Skeletal muscle tissue (tissue), 4 donors: ENCODE results near the gene ORC3. TPM values are rescaled to one million over a fixed set of nuclear protein-coding genes. Genes with fewer than 3 reads are reported as not detected.

ENCODE experiments used
- H3K27ac ChIP-seq: one replicate; pipeline ENCODE4 v1.7.0; 2013; ENCODE audit warnings: mild to moderate bottlenecking, low read depth, low read length, inconsistent platforms
- H3K27me3 ChIP-seq, 3 donors: one replicate each; pipeline ENCODE4 v1.7.0; 2013; ENCODE audit warnings: low read length in 3 of 3; ENCODE audit not compliant: control insufficient read depth in 3 of 3, insufficient read depth in 3 of 3
- H3K36me3 ChIP-seq, 3 donors: one replicate each; pipeline ENCODE4 v1.7.0; 2013; ENCODE audit warnings: low read length in 3 of 3; ENCODE audit not compliant: control insufficient read depth in 3 of 3, insufficient read depth in 3 of 3
- H3K4me1 ChIP-seq, 3 donors: one replicate each; pipeline ENCODE4 v1.7.0; 2013; ENCODE audit warnings: low read length in 3 of 3, mild to moderate bottlenecking in 3 of 3; ENCODE audit not compliant: control insufficient read depth in 3 of 3, insufficient read depth in 3 of 3
- H3K4me3 ChIP-seq, 3 donors: one replicate each; pipeline ENCODE4 v1.7.0; 2013; ENCODE audit warnings: low read length in 3 of 3
- H3K9ac ChIP-seq, 3 donors: one replicate each; pipeline ENCODE4 v1.7.0; 2013; ENCODE audit warnings: low read length in 3 of 3, mild to moderate bottlenecking in 3 of 3, moderate library complexity in 2 of 3, low read depth in 1 of 3
- H3K9me3 ChIP-seq, 3 donors: one replicate each; pipeline ENCODE4 v1.7.0; 2013; ENCODE audit warnings: low read length in 3 of 3; ENCODE audit not compliant: control insufficient read depth in 3 of 3
- total RNA-seq: library from RNA; depleted of rRNA; stranded (reverse); fragments of >200 nt; gene quantifications from one replicate; pipeline ENCODE4 v1.2.3, GENCODE V29; 2014
- donor health status: Osteomylitis.

ORC3 gene
- total RNA-seq, 1 donor from 2014 or later, result 21.4 TPM

- Histone ChIP-seq H3K4me1 (peaks cover 0 to 9% (median 5%) of the 10 kb centered on the region in 3 donors), H3K9ac (no peak overlapping the region), H3K27me3 (no peaks in the 10 kb centered on the region), H3K4me3 (no peak overlapping the region), H3K27ac (no peak overlapping the region), H3K9me3 (no peaks in the 10 kb centered on the region), H3K36me3 (peaks cover 0 to 3% (median 2%) of the 10 kb centered on the region in 3 donors)
Observed at GRCh38 chr6:87668013-87668412, 78.1 kb downstream of the ORC3 start.

DNA sequence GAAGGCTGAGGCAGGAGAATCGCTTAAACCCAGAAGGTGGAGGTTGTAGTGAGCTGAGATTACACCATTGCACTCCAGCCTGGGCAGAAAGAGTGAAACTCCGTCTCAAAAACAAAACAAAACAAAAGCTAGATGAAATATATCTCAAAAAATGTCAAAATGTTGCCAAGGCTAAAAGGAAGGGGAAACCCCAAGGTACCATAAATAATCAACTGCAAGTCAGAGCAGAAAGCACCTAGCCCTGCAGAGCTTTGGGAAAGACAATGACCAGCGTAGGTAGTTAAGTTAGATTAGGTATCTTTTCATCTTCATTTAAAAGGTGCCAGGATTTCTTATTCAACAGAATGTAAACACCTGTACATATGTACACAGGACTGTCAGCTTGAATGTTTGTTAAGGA, 79.1 kb downstream of the ORC3 start:
- H3K9me3 ChIP-seq, result no peaks in the 10 kb centered on the region
- no peak overlapping the region for H3K27ac ChIP-seq
- peaks cover 0 to 11% (median 4%) of the 10 kb centered on the region in 3 donors for H3K4me1 ChIP-seq
- H3K36me3 ChIP-seq, result peaks cover 0 to 5% (median 3%) of the 10 kb centered on the region in 3 donors
- H3K27me3 ChIP-seq, result no peaks in the 10 kb centered on the region
- H3K9ac ChIP-seq, result no peak overlapping the region
- no peak overlapping the region for H3K4me3 ChIP-seq

GRCh38 chr6:87670707-87671106, 80.8 kb downstream of the ORC3 start:
- H3K9me3 ChIP-seq, result no peaks in the 10 kb centered on the region
- no peak overlapping the region for H3K9ac ChIP-seq
- H3K4me1 ChIP-seq, result peaks cover 6 to 18% (median 9%) of the 10 kb centered on the region in 3 donors
- H3K36me3 ChIP-seq, result peaks cover 6 to 12% (median 8%) of the 10 kb centered on the region in 3 donors
- H3K27me3 ChIP-seq, result no peaks in the 10 kb centered on the region
- H3K4me3 ChIP-seq, result no peak overlapping the region
- no peak overlapping the region for H3K27ac ChIP-seq

GRCh38 chr6:87671555-87672029, 81.7 kb downstream of the ORC3 start:
- Histone ChIP-seq H3K36me3 (peaks cover 6 to 14% (median 9%) of the 10 kb centered on the region in 3 donors), H3K27ac (peak overlapping the region; percentile 56)

GRCh38 chr6:87672641-87673040, 82.7 kb downstream of the ORC3 start:
- H3K36me3 ChIP-seq, result peaks cover 6 to 12% (median 9%) of the 10 kb centered on the region in 3 donors
- no peaks in the 10 kb centered on the region for H3K9me3 ChIP-seq
- H3K27ac ChIP-seq, result no peak overlapping the region
- H3K9ac ChIP-seq, result no peak overlapping the region
- peaks cover 6 to 18% (median 9%) of the 10 kb centered on the region in 3 donors for H3K4me1 ChIP-seq
- H3K4me3 ChIP-seq, result no peak overlapping the region
- no peaks in the 10 kb centered on the region for H3K27me3 ChIP-seq

More at GRCh38 chr6:87671555-87672029, 81.7 kb downstream of the ORC3 start:
- H3K4me1 ChIP-seq, result peaks cover 6 to 18% (median 9%) of the 10 kb centered on the region in 3 donors
- no peaks in the 10 kb centered on the region for H3K9me3 ChIP-seq
- H3K27me3 ChIP-seq, result no peaks in the 10 kb centered on the region
- H3K9ac ChIP-seq, result peak overlapping the region in 1 of 3 donors; percentile 9
- no peak overlapping the region for H3K4me3 ChIP-seq

DNA sequence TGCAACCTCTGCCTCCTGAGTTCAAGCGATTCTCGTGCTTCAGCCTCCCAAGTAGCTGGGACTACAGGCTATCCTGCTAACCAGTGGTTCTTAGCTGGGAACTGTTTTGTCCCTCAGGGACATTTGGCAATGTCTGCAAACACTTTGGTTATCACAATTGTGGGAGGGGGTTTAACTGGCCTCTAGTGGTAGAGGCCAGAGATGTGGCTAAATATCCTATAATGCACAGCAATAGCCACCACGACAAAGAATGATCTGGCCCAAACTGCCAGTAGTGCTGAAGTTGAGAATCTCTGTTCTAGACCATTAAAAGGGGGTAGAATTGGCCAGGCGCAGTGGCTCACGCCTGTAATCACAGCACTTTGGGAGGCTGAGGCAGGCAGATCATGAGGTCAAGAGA, 83.3 kb downstream of the ORC3 start:
- H3K9ac ChIP-seq, result no peak overlapping the region
- H3K4me1 ChIP-seq, result peaks cover 6 to 18% (median 9%) of the 10 kb centered on the region in 3 donors
- no peaks in the 10 kb centered on the region for H3K27me3 ChIP-seq
- no peak overlapping the region for H3K27ac ChIP-seq
- no peak overlapping the region for H3K4me3 ChIP-seq
- H3K36me3 ChIP-seq, result peaks cover 6 to 15% (median 9%) of the 10 kb centered on the region in 3 donors
- H3K9me3 ChIP-seq, result no peaks in the 10 kb centered on the region

- H3K36me3 ChIP-seq, result peaks cover 6 to 18% (median 12%) of the 10 kb centered on the region in 3 donors
- H3K4me1 ChIP-seq, result peaks cover 6 to 18% (median 9%) of the 10 kb centered on the region in 3 donors
- H3K27me3 ChIP-seq, result no peaks in the 10 kb centered on the region
- H3K4me3 ChIP-seq, result no peak overlapping the region
- no peak overlapping the region for H3K9ac ChIP-seq
- no peak overlapping the region for H3K27ac ChIP-seq
- no peaks in the 10 kb centered on the region for H3K9me3 ChIP-seq
Observed at GRCh38 chr6:87674290-87674689, 84.4 kb downstream of the ORC3 start.

GRCh38 chr6:87675004-87675681, 85.2 kb downstream of the ORC3 start:
- no peaks in the 10 kb centered on the region for H3K27me3 ChIP-seq
- H3K27ac ChIP-seq, result no peak overlapping the region
- H3K9ac ChIP-seq, result no peak overlapping the region
- no peaks in the 10 kb centered on the region for H3K9me3 ChIP-seq
- peaks cover 6 to 20% (median 12%) of the 10 kb centered on the region in 3 donors for H3K36me3 ChIP-seq
- H3K4me1 ChIP-seq, result peaks cover 6 to 23% (median 9%) of the 10 kb centered on the region in 3 donors
- H3K4me3 ChIP-seq, result no peak overlapping the region

DNA sequence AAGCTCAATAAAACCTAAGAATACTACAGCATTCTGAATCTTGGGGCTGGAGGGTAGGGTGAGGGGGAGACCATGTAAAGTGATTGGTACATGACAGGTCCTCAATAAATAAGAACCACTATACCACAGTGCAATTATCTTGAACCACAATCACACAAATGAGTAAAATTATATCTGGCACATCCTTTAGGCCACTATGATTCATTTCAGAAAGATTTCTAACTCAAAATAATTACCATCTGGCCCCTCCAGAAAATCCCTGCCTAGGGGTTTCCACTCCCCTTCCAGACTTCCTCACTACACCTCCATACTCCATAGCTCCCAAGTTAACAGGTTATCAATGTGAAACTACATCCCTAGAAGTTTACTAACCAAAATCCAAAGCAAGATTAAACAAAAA, 92.4 kb downstream of the ORC3 start:
- Histone ChIP-seq H3K4me3 (no peak overlapping the region), H3K9me3 (no peaks in the 10 kb centered on the region), H3K9ac (no peak overlapping the region), H3K27ac (no peak overlapping the region), H3K27me3 (no peaks in the 10 kb centered on the region), H3K36me3 (peaks cover 0 to 8% (median 3%) of the 10 kb centered on the region in 3 donors), H3K4me1 (peaks cover 26 to 29% (median 27%) of the 10 kb centered on the region in 3 donors)

- Histone ChIP-seq H3K9ac (no peak overlapping the region), H3K4me3 (no peak overlapping the region), H3K27ac (no peak overlapping the region), H3K4me1 (peaks cover 31 to 32% (median 31%) of the 10 kb centered on the region in 3 donors), H3K27me3 (no peaks in the 10 kb centered on the region), H3K36me3 (peaks cover 0 to 6% (median 3%) of the 10 kb centered on the region in 3 donors), H3K9me3 (no peaks in the 10 kb centered on the region)
Observed at GRCh38 chr6:87683890-87684289, 94.0 kb downstream of the ORC3 start.
